GM12891 (cell line): ENCODE data around the gene KRT13.

Experiments used
- PAX5 ChIP-seq: IDR thresholded peaks from 2 replicates; pipeline ENCODE4 v1.6.1; 2011; ENCODE audit warnings: low read length, moderate library complexity, mild to moderate bottlenecking; ENCODE audit not compliant: insufficient read depth, severe bottlenecking
- POLR2A ChIP-seq: IDR thresholded peaks from 2 replicates; pipeline ENCODE4 v1.6.1; 2011; ENCODE audit warnings: low read depth, low read length, control low read depth
- POLR2AphosphoS5 ChIP-seq: IDR thresholded peaks from 2 replicates; pipeline ENCODE4 v1.6.1; 2011; ENCODE audit warnings: low read depth, low read length, control low read depth
- POU2F2 ChIP-seq: IDR thresholded peaks from 2 replicates; pipeline ENCODE4 v1.6.1; 2011; ENCODE audit warnings: low read depth, mild to moderate bottlenecking, control low read depth, low read length, moderate library complexity
- SPI1 ChIP-seq: IDR thresholded peaks from 2 replicates; pipeline ENCODE4 v1.6.1; 2011; ENCODE audit warnings: low read depth, low read length, control low read depth
- TAF1 ChIP-seq: IDR thresholded peaks from 2 replicates; pipeline ENCODE4 v1.6.1; 2011; ENCODE audit warnings: low read depth, low read length, control low read depth

- TF ChIP-seq TAF1 (no peak), POLR2AphosphoS5 (no peak), POLR2A (no peak), SPI1 (no peak), PAX5 (no peak), POU2F2 (no peak)
These were observed 42.8 kb upstream of the KRT13 start for GRCh38 chr17:41547921-41548843.
